CD14-positive monocyte (primary cell): ENCODE data around the gene USP30. TPM values are rescaled to one million over a fixed set of nuclear protein-coding genes. Genes with fewer than 3 reads are reported as not detected.

Experiments used
- DNase-seq, 3 donors: peaks; one replicate each; pipeline ENCODE4 v3.0.0-alpha.2; 2011 to 2022
- H2AFZ ChIP-seq: 2 replicates; pipeline ENCODE4 v1.6.0; 2012; ENCODE audit warnings: mild to moderate bottlenecking, low read depth, low read length, inconsistent platforms; ENCODE audit not compliant: insufficient read depth, poor library complexity, severe bottlenecking
- H3K27ac ChIP-seq, 2 donors: 1 replicate in 1 of 2; 2 replicates in 1 of 2; pipeline ENCODE4 v1.5.1; 2012 to 2013; ENCODE audit warnings: low read length in 2 of 2, control low read depth in 1 of 2, inconsistent platforms in 1 of 2, low read depth in 1 of 2, mild to moderate bottlenecking in 1 of 2
- H3K27me3 ChIP-seq, 2 donors: one replicate each; pipeline versions ENCODE4 v1.6.0 to v1.6.1; 2011 to 2013; ENCODE audit warnings: low read length in 2 of 2; ENCODE audit not compliant: control insufficient read depth in 2 of 2, insufficient read depth in 2 of 2
- H3K36me3 ChIP-seq, 2 donors: replicated peaks in 1 of 2; 1 replicate in 1 of 2; 2 replicates in 1 of 2; pipeline versions ENCODE4 v1.5.1 to v1.6.1; 2012 to 2013; ENCODE audit warnings: low read length in 2 of 2, control low read depth in 1 of 2, inconsistent platforms in 1 of 2, mild to moderate bottlenecking in 1 of 2; ENCODE audit not compliant: insufficient read depth in 2 of 2, control insufficient read depth in 1 of 2
- H3K4me1 ChIP-seq, 2 donors: 1 replicate in 1 of 2; 2 replicates in 1 of 2; pipeline versions ENCODE4 v1.5.1 to v1.6.1; 2012 to 2013; ENCODE audit warnings: low read length in 2 of 2, control low read depth in 1 of 2, inconsistent platforms in 1 of 2, mild to moderate bottlenecking in 1 of 2, moderate library complexity in 1 of 2; ENCODE audit not compliant: insufficient read depth in 2 of 2, control insufficient read depth in 1 of 2
- H3K4me2 ChIP-seq: replicated peaks from 2 replicates; pipeline ENCODE3; 2012; ENCODE audit warnings: low read length, moderate library complexity, mild to moderate bottlenecking; ENCODE audit not compliant: poor library complexity, severe bottlenecking; ENCODE audit errors: extremely low read depth
- H3K4me3 ChIP-seq, 3 experiments: fragments of 200-600 bp in 1 of 3; sonication (generic) in 1 of 3; replicated peaks in 1 of 3; 1 replicate in 2 of 3; 2 replicates in 1 of 3; pipeline ENCODE4 v1.5.1; 2011 to 2013; ENCODE audit warnings: low read length in 3 of 3, mild to moderate bottlenecking in 3 of 3, control low read depth in 2 of 3, low read depth in 2 of 3, inconsistent platforms in 1 of 3, moderate library complexity in 1 of 3
- H3K79me2 ChIP-seq: 2 replicates; pipeline ENCODE4 v1.6.0; 2012; ENCODE audit warnings: mild to moderate bottlenecking, control low read depth, inconsistent platforms, low read length, moderate library complexity; ENCODE audit not compliant: insufficient read depth
- H3K9ac ChIP-seq: 2 replicates; pipeline ENCODE4 v1.6.0; 2017; ENCODE audit warnings: low read length, mild to moderate bottlenecking; ENCODE audit not compliant: insufficient read depth, poor library complexity, severe bottlenecking
- H3K9me3 ChIP-seq, 2 donors: replicated peaks in 1 of 2; 1 replicate in 1 of 2; 2 replicates in 1 of 2; pipeline versions ENCODE4 v1.5.1 to v1.6.1; 2012 to 2013; ENCODE audit warnings: low read length in 2 of 2, control low read depth in 1 of 2; ENCODE audit not compliant: control insufficient read depth in 1 of 2, insufficient read depth in 1 of 2
- H4K20me1 ChIP-seq: 2 replicates; pipeline ENCODE4 v1.6.0; 2012; ENCODE audit warnings: mild to moderate bottlenecking, low read length, control low read depth, moderate library complexity; ENCODE audit not compliant: insufficient read depth
- H3K27ac Mint-ChIP-seq, 7 donors: one replicate each; pipeline ENCODE4 v1.8.0; 2020; ENCODE audit warnings: mild to moderate bottlenecking in 7 of 7, mixed read lengths in 7 of 7, moderate library complexity in 6 of 7, inconsistent platforms in 2 of 7
- H3K27me3 Mint-ChIP-seq, 3 donors: one replicate each; pipeline ENCODE4 v1.8.0; 2021 to 2022; ENCODE audit warnings: low read depth in 3 of 3, mild to moderate bottlenecking in 3 of 3, mixed read lengths in 3 of 3, moderate library complexity in 3 of 3, inconsistent platforms in 1 of 3
- H3K36me3 Mint-ChIP-seq, 2 donors: one replicate each; pipeline ENCODE4 v1.8.0; 2020; ENCODE audit warnings: mixed read lengths in 2 of 2, inconsistent platforms in 1 of 2, mild to moderate bottlenecking in 1 of 2
- H3K4me1 Mint-ChIP-seq: one replicate; pipeline ENCODE4 v1.8.0; 2020; ENCODE audit warnings: mild to moderate bottlenecking, mixed read lengths
- H3K4me3 Mint-ChIP-seq, 2 donors: one replicate each; pipeline ENCODE4 v1.8.0; 2020; ENCODE audit warnings: mild to moderate bottlenecking in 2 of 2, mixed read lengths in 2 of 2, moderate library complexity in 1 of 2
- H3K9me3 Mint-ChIP-seq, 7 donors: one replicate each; pipeline ENCODE4 v1.8.0; 2020 to 2022; ENCODE audit warnings: mixed read lengths in 7 of 7, mild to moderate bottlenecking in 6 of 7, moderate library complexity in 6 of 7, inconsistent platforms in 2 of 7
- WGBS: methylation state at CpG from one replicate; pipeline ENCODE4 v1.1.5; 2013; ENCODE audit warnings: missing lambda C conversion rate; ENCODE audit not compliant: insufficient coverage; 5-methylcytosine and 5-hydroxymethylcytosine counted together
- intact Hi-C, 2 donors: fragments of 100-400 bp; cut with micrococcal nuclease; formaldehyde crosslinking; loops; one replicate each; pipeline versions ENCODE4 v1.15.0 to v1.15.1; 2023
- polyA plus RNA-seq, 3 donors: library from polyadenylated mRNA; depleted of rRNA in 1 of 3; unstranded in 2 of 3; stranded (reverse) in 1 of 3; fragments of 300-500 nt in 2 of 3; fragments of >200 nt in 1 of 3; fragmentation: Illumina TruSeq in 2 of 3; gene quantifications; 1 replicate in 2 of 3; 2 replicates in 1 of 3; pipeline ENCODE4 v1.2.3, GENCODE V29; 2012 to 2021
- TF ChIP-seq, protein P1 (sequence below): fragments of 200-600 bp; IDR thresholded peaks from one replicate; pipeline ENCODE4 v1.8.0; 2022; ENCODE audit warnings: antibody characterized with exemption, mild to moderate bottlenecking

USP30 gene
- polyA plus RNA-seq, 3 donors: 4.5 to 8.2 (median 6.8) TPM

- Mint-ChIP-seq H3K4me1 (no peaks in the 10 kb centered on the region), H3K4me3 (no peak overlapping the region), H3K27ac (no peak overlapping the region), H3K36me3 (peaks cover 76 to 80% of the 10 kb centered on the region in 2 donors), H3K27me3 (no peaks in the 10 kb centered on the region), H3K9me3 (no peaks in the 10 kb centered on the region)
- H3K36me3 ChIP-seq: peaks cover 76 to 93% of the 10 kb centered on the region in 2 donors
- WGBS: no CpG with 5 or more reads among the region's 2 CpGs
- DNase-seq: no peak
- no peak overlapping the region for H3K4me3 ChIP-seq
- TF ChIP-seq, protein P1, sequence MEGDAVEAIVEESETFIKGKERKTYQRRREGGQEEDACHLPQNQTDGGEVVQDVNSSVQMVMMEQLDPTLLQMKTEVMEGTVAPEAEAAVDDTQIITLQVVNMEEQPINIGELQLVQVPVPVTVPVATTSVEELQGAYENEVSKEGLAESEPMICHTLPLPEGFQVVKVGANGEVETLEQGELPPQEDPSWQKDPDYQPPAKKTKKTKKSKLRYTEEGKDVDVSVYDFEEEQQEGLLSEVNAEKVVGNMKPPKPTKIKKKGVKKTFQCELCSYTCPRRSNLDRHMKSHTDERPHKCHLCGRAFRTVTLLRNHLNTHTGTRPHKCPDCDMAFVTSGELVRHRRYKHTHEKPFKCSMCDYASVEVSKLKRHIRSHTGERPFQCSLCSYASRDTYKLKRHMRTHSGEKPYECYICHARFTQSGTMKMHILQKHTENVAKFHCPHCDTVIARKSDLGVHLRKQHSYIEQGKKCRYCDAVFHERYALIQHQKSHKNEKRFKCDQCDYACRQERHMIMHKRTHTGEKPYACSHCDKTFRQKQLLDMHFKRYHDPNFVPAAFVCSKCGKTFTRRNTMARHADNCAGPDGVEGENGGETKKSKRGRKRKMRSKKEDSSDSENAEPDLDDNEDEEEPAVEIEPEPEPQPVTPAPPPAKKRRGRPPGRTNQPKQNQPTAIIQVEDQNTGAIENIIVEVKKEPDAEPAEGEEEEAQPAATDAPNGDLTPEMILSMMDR: no peak
- intact Hi-C loops: loop anchor here in 1 of 2 donors (10.0 kb wide), 1 partner anchor 120 kb away; no protein-coding TSS in a partner anchor
- no peak overlapping the region for H3K27ac ChIP-seq
- H3K27me3 ChIP-seq: no peaks in the 10 kb centered on the region
- no peak overlapping the region for H3K9ac ChIP-seq
- H4K20me1 ChIP-seq: no peaks in the 10 kb centered on the region
- no peaks in the 10 kb centered on the region for H3K79me2 ChIP-seq
- H3K4me1 ChIP-seq: no peaks in the 10 kb centered on the region
- no peak overlapping the region for H2AFZ ChIP-seq
- H3K4me2 ChIP-seq: no peak overlapping the region
- H3K9me3 ChIP-seq: no peaks in the 10 kb centered on the region
These were observed 32.0 kb downstream of the USP30 start for GRCh38 chr12:109084425-109084824.

DNA sequence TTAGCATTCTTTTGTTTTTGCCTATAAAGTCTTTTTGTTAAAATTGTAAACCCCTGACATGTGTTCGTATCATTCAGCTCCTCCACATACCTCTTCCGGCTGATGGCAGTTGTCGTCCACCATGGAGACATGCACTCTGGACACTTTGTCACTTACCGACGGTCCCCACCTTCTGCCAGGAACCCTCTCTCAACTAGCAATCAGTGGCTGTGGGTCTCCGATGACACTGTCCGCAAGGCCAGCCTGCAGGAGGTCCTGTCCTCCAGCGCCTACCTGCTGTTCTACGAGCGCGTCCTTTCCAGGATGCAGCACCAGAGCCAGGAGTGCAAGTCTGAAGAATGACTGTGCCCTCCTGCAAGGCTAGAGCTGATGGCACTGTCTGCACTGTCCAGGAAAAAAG is 33.2 kb downstream of the USP30 start:
- Histone ChIP-seq H3K9ac (no peak overlapping the region), H3K9me3 (no peaks in the 10 kb centered on the region), H3K4me2 (no peak overlapping the region), H3K4me1 (no peaks in the 10 kb centered on the region), H3K36me3 (peaks cover 78 to 90% of the 10 kb centered on the region in 2 donors), H3K27me3 (no peaks in the 10 kb centered on the region), H2AFZ (no peak overlapping the region), H4K20me1 (no peaks in the 10 kb centered on the region), H3K27ac (no peak overlapping the region), H3K4me3 (no peak overlapping the region), H3K79me2 (no peaks in the 10 kb centered on the region)
- WGBS: 97% methylated on average over 11 of the region's 11 CpGs
- H3K27me3 Mint-ChIP-seq: peaks cover 0 to 2% (median 0%) of the 10 kb centered on the region in 3 donors
- peaks cover 69 to 79% of the 10 kb centered on the region in 2 donors for H3K36me3 Mint-ChIP-seq
- TF ChIP-seq, protein P1: no peak
- H3K27ac Mint-ChIP-seq: no peak overlapping the region
- H3K4me1 Mint-ChIP-seq: no peaks in the 10 kb centered on the region
- intact Hi-C loops: loop anchor here in 1 of 2 donors (10.0 kb wide), 1 partner anchor 121 kb away; no protein-coding TSS in a partner anchor
- DNase-seq: no peak
- H3K9me3 Mint-ChIP-seq: no peaks in the 10 kb centered on the region
- H3K4me3 Mint-ChIP-seq: no peak overlapping the region
